GM12878 (cell line): ENCODE results near the gene CSTF2T. TPM values are rescaled to one million over a fixed set of nuclear protein-coding genes. Genes with fewer than 3 reads are reported as not detected.

ENCODE experiments used
- ATAC-seq: fragments of 200-7000 bp; cut with Tn5 transposase; 3 replicates; pipeline ENCODE4 v1.9.1; 2020; ENCODE audit warnings: mild to moderate bottlenecking, moderate library complexity
- BruUV-seq: library from RNA; stranded (reverse); fragments of 400-500 nt; replicated peaks from 2 replicates; lab custom pipeline; 2021; lab: Mats Ljungman, UMichigan
- CTCF ChIA-PET: fragments of 300-600 bp; sonication (Branson Sonifier 250); formaldehyde crosslinking; extraction: SDS; loops from one replicate; lab custom pipeline; 2021; ENCODE audit warnings: inconsistent platforms; lab: Yijun Ruan, JAX
- POLR2A ChIA-PET: fragments of 350-600 bp; formaldehyde crosslinking; extraction: SDS; loops from one replicate; lab custom pipeline; 2021; ENCODE audit warnings: inconsistent platforms; lab: Charles Lee
- RAD21 ChIA-PET: fragments of 300-600 bp; sonication (Branson Sonifier 250); formaldehyde crosslinking; loops from one replicate; lab custom pipeline; 2023; ENCODE audit warnings: antibody characterized with exemption; ENCODE audit not compliant: unreplicated experiment; lab: Charles Lee
- SMC1A ChIA-PET: fragments of 300-600 bp; sonication (Branson Sonifier 250); formaldehyde crosslinking; loops from one replicate; lab custom pipeline; 2023; ENCODE audit not compliant: unreplicated experiment, uncharacterized antibody; lab: Charles Lee
- DNase-seq: peaks from one replicate; pipeline ENCODE4 v3.0.0-alpha.2; 2011; ENCODE audit warnings: low read depth, low spot score
- FAIRE-seq: peaks from 3 replicates; lab custom pipeline; 2011; peaks lifted over from hg19 to GRCh38; lab: Jason Lieb, UNC
- H2AFZ ChIP-seq: 2 replicates; pipeline ENCODE4 v1.6.0; 2011; ENCODE audit warnings: low read depth, low read length, control low read depth; ENCODE audit not compliant: control insufficient read depth
- H3K27ac ChIP-seq: 2 replicates; pipeline ENCODE4 v1.5.1; 2011; ENCODE audit warnings: control low read depth; ENCODE audit not compliant: control insufficient read depth, insufficient read depth
- H3K27me3 ChIP-seq, 2 experiments: replicated peaks in 1 of 2; 2 replicates each; pipeline versions ENCODE4 v1.6.0 to v1.6.1; 2011; ENCODE audit warnings: low read length in 1 of 2; ENCODE audit not compliant: control insufficient read depth in 2 of 2, insufficient read depth in 2 of 2
- H3K36me3 ChIP-seq, 2 experiments: 2 replicates each; pipeline ENCODE4 v1.5.1; 2011; ENCODE audit warnings: low read length in 1 of 2; ENCODE audit not compliant: control insufficient read depth in 2 of 2, insufficient read depth in 2 of 2
- H3K4me1 ChIP-seq: 2 replicates; pipeline ENCODE4 v1.6.1; 2011; ENCODE audit warnings: mild to moderate bottlenecking, low read length, moderate library complexity, mixed read lengths; ENCODE audit not compliant: control insufficient read depth, insufficient read depth
- H3K4me2 ChIP-seq: 2 replicates; pipeline ENCODE4 v1.6.0; 2011; ENCODE audit warnings: control low read depth; ENCODE audit not compliant: control insufficient read depth, insufficient read depth
- H3K4me3 ChIP-seq: fragments of 200-600 bp; sonication (generic); 2 replicates; pipeline ENCODE4 v1.5.1; 2016
- H3K79me2 ChIP-seq: 2 replicates; pipeline ENCODE4 v1.6.0; 2011; ENCODE audit warnings: low read length; ENCODE audit not compliant: control insufficient read depth, insufficient read depth
- H3K9ac ChIP-seq: 2 replicates; pipeline ENCODE4 v1.8.0; 2011; ENCODE audit warnings: low read length, control low read depth, mixed read lengths; ENCODE audit not compliant: control insufficient read depth, insufficient read depth
- H3K9me3 ChIP-seq: replicated peaks from 3 replicates; pipeline ENCODE4 v1.5.1; 2011; ENCODE audit warnings: mild to moderate bottlenecking, low read length; ENCODE audit not compliant: control insufficient read depth, insufficient read depth
- H4K20me1 ChIP-seq: 2 replicates; pipeline ENCODE4 v1.6.0; 2011; ENCODE audit not compliant: control insufficient read depth, insufficient read depth
- ATF7 ChIP-seq: fragments of 450-650 bp; IDR thresholded peaks from 2 replicates; pipeline ENCODE4 v1.6.1; 2016; ENCODE audit warnings: low read depth, mild to moderate bottlenecking
- BACH1 ChIP-seq: fragments of 450-650 bp; IDR thresholded peaks from 2 replicates; pipeline ENCODE4 v1.6.1; 2017; ENCODE audit warnings: mild to moderate bottlenecking, borderline replicate concordance
- CBX3 ChIP-seq: fragments of 200-600 bp; sonication (generic); IDR thresholded peaks from 2 replicates; pipeline ENCODE4 v1.6.1; 2016; ENCODE audit warnings: low read depth, borderline replicate concordance
- CREB1 ChIP-seq: IDR thresholded peaks from 2 replicates; pipeline ENCODE4 v1.6.1; 2012; ENCODE audit warnings: low read depth, mild to moderate bottlenecking, inconsistent platforms
- ETV6 ChIP-seq, 2 experiments: fragments of 450-650 bp in 1 of 2; IDR thresholded peaks in 1 of 2; conservative IDR thresholded peaks in 1 of 2; 2 replicates each; pipeline ENCODE4 v1.6.1; 2014; ENCODE audit warnings: antibody characterized with exemption in 1 of 2, borderline replicate concordance in 1 of 2, low read depth in 1 of 2, mild to moderate bottlenecking in 1 of 2, moderate library complexity in 1 of 2
- NFIC ChIP-seq: IDR thresholded peaks from 2 replicates; pipeline ENCODE4 v1.6.1; 2012; ENCODE audit warnings: low read depth, mild to moderate bottlenecking, inconsistent platforms, low read length, moderate library complexity
- PML ChIP-seq: IDR thresholded peaks from 2 replicates; pipeline ENCODE4 v1.6.1; 2012; ENCODE audit warnings: low read length, inconsistent platforms
- SUPT20H ChIP-seq: IDR thresholded peaks from 2 replicates; pipeline ENCODE4 v1.6.1; 2011; ENCODE audit warnings: low read depth, mild to moderate bottlenecking, low read length, moderate library complexity, borderline replicate concordance; ENCODE audit not compliant: control insufficient read depth
- WGBS: methylation state at CpG from one replicate; pipeline ENCODE4 v1.1.6; 2016; ENCODE audit warnings: low lambda C conversion rate; ENCODE audit not compliant: insufficient replicate concordance, insufficient coverage; ENCODE audit errors: missing lambda C conversion rate; 5-methylcytosine and 5-hydroxymethylcytosine counted together
- in situ Hi-C: fragments of 300-500 bp; cut with MboI; formaldehyde crosslinking; loops from 9 replicates; pipeline ENCODE4 v1.14.3; 2018; ENCODE audit warnings: mixed read lengths
- intact Hi-C: fragments of 100-400 bp; cut with micrococcal nuclease; formaldehyde crosslinking; loops from one replicate; pipeline ENCODE4 v1.14.2; 2022; ENCODE audit not compliant: unreplicated experiment
- polyA plus RNA-seq, 11 experiments: library from polyadenylated mRNA; depleted of rRNA in 4 of 11; unstranded in 6 of 11; stranded (reverse) in 5 of 11; fragments of >200 nt; fragmentation: Nextera tagmentation in 4 of 11; fragmentation: Illumina TruSeq in 1 of 11; extraction: Ambion mirVana in 4 of 11; extraction: Trizol in 1 of 11; gene quantifications; 1 replicate in 1 of 11; 2 replicates in 10 of 11; pipeline versions ENCODE4 v1.2.1 to v1.2.3, GENCODE V29; 2011 to 2016; ENCODE audit warnings: inconsistent platforms in 2 of 11, missing spikeins in 2 of 11, low read depth in 1 of 11
- total RNA-seq, 4 experiments: library from RNA; depleted of rRNA in 3 of 4; stranded (reverse); fragments of >200 nt in 3 of 4; fragmentation: Illumina TruSeq in 1 of 4; extraction: Trizol in 1 of 4; gene quantifications; 2 replicates each; pipeline versions ENCODE4 v1.2.1 to v1.2.3, GENCODE V29; 2013 to 2021
- TF ChIP-seq, protein P1 (sequence below): IDR thresholded peaks from 2 replicates; pipeline ENCODE4 v1.6.1; 2011; ENCODE audit warnings: low read depth, low read length, improper control_type of control experiment, borderline replicate concordance
- TF ChIP-seq, protein P2 (sequence below): fragments of 450-650 bp; IDR thresholded peaks from 2 replicates; pipeline ENCODE4 v1.6.1; 2017; ENCODE audit warnings: low read depth, mild to moderate bottlenecking, moderate library complexity

CSTF2T gene
- total and polyA plus RNA-seq, 10 of the 15 experiments (the other 5 are each of a cell fraction or from before 2014, with no cell fraction given) = 6.8 to 23.8 (median 14.3) TPM

DNA sequence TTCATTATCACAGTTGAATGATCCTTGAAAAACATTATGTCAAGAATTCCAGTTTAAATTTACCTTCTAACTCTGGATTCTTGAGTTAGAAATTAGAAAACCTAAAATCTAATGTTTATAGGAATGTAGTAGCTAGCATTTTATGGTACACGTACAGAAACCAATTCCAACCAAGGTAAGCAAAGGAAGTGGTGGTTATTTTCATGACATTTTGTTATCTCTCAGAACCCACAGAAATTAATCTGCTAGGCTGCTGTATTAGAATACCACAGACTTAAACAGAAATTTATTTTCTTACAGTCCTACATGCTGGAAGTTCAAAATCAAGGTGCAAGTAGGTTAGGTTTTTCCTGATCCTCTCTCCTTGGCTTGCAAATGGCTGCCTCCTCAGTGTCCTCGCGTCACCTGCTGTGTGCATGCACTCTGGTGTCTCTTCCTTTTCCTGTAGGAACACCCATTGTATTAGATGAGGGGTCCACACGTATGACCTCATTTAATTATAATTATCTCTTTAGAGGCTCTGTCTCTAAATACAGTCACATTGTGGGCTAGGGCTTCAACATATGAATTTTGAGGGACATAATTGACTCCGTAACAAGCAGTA is 8.5 kb upstream of the CSTF2T start:
- no peak overlapping the region for H3K4me2 ChIP-seq
- POLR2A ChIA-PET = no interaction called here
- H4K20me1 ChIP-seq = no peaks in the 10 kb centered on the region
- in situ Hi-C loops = no loop called here
- no peak overlapping the region for H2AFZ ChIP-seq
- no peak overlapping the region for H3K4me3 ChIP-seq
- no peaks in the 10 kb centered on the region for H3K79me2 ChIP-seq
- H3K27ac ChIP-seq = no peak overlapping the region
- 48% methylated on average over 5 of the region's 5 CpGs for WGBS
- no peak for ATAC-seq
- no TSS peak for BruUV-seq
- H3K4me1 ChIP-seq = no peaks in the 10 kb centered on the region
- no peaks in the 10 kb centered on the region for H3K36me3 ChIP-seq
- no peaks in the 10 kb centered on the region for H3K27me3 ChIP-seq
- no peak for DNase-seq
- SMC1A ChIA-PET = no interaction called here
- CTCF ChIA-PET = no interaction called here
- intact Hi-C loops = no loop called here
- H3K9me3 ChIP-seq = no peaks in the 10 kb centered on the region
- no peak overlapping the region for H3K9ac ChIP-seq
- no peak for TF ChIP-seq CBX3
- no peak for TF ChIP-seq ATF7
- TF ChIP-seq, protein P1, sequence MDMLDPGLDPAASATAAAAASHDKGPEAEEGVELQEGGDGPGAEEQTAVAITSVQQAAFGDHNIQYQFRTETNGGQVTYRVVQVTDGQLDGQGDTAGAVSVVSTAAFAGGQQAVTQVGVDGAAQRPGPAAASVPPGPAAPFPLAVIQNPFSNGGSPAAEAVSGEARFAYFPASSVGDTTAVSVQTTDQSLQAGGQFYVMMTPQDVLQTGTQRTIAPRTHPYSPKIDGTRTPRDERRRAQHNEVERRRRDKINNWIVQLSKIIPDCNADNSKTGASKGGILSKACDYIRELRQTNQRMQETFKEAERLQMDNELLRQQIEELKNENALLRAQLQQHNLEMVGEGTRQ = no peak
- TF ChIP-seq, protein P2, sequence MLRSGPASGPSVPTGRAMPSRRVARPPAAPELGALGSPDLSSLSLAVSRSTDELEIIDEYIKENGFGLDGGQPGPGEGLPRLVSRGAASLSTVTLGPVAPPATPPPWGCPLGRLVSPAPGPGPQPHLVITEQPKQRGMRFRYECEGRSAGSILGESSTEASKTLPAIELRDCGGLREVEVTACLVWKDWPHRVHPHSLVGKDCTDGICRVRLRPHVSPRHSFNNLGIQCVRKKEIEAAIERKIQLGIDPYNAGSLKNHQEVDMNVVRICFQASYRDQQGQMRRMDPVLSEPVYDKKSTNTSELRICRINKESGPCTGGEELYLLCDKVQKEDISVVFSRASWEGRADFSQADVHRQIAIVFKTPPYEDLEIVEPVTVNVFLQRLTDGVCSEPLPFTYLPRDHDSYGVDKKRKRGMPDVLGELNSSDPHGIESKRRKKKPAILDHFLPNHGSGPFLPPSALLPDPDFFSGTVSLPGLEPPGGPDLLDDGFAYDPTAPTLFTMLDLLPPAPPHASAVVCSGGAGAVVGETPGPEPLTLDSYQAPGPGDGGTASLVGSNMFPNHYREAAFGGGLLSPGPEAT = no peak
- no peak for TF ChIP-seq PML
- TF ChIP-seq NFIC = no peak
- no peak for TF ChIP-seq ETV6 (conservative IDR thresholded peaks at IDR 0.05 in 1 of 2, IDR thresholded peaks at IDR 0.05 in 1 of 2; ENCODE audit: borderline replicate concordance in 1 of 2, low read depth in 1 of 2)
- no peak for TF ChIP-seq CREB1
- no peak for TF ChIP-seq BACH1
- no peak for TF ChIP-seq SUPT20H
- no peak for FAIRE-seq
- RAD21 ChIA-PET = no interaction called here
